Stimulated activated CD8-positive, alpha-beta memory T cell treated with anti-CD3 and anti-CD28 coated beads, Interleukin-12 subunit alpha, Interleukin-12 subunit beta, amount 100 ng/mL, for 1 hour (primary cell): ENCODE results near the gene LARGE1.
"Not testable (repeated sequence)": the region's sequence is repeated elsewhere in the genome, so short reads cannot be mapped to it uniquely, and the experiment has no call there.

Experiments
- DNase-seq: peaks from one replicate; pipeline ENCODE4 v3.0.0-alpha.2; 2020; ENCODE audit warnings: low read depth

LARGE1 gene

GRCh38 chr22:33472462-33473344 lies 447.6 kb downstream of the LARGE1 start:
- no peak for DNase-seq

- DNase-seq: no peak
These were observed 449.8 kb downstream of the LARGE1 start for GRCh38 chr22:33470456-33470855.

- no peak for DNase-seq
These were observed 452.6 kb downstream of the LARGE1 start for GRCh38 chr22:33467620-33468095.

- DNase-seq: no peak
These were observed 453.2 kb downstream of the LARGE1 start for GRCh38 chr22:33467080-33467479.

- DNase-seq: no peak
These were observed 454.7 kb downstream of the LARGE1 start for GRCh38 chr22:33465554-33465953.

- no peak for DNase-seq
These were observed 455.6 kb downstream of the LARGE1 start for GRCh38 chr22:33464698-33465097.

- DNase-seq: no peak
These were observed 458.4 kb downstream of the LARGE1 start for GRCh38 chr22:33461698-33462434.

- not testable (repeated sequence) for DNase-seq
These were observed 459.0 kb downstream of the LARGE1 start for GRCh38 chr22:33461245-33461644.

- DNase-seq: no peak
These were observed 461.1 kb downstream of the LARGE1 start for GRCh38 chr22:33459137-33459536.

- DNase-seq: no peak
These were observed 463.8 kb downstream of the LARGE1 start for GRCh38 chr22:33456511-33456910.

- no peak for DNase-seq
These were observed 465.2 kb downstream of the LARGE1 start for GRCh38 chr22:33455036-33455435.

- DNase-seq: no peak
These were observed 468.3 kb downstream of the LARGE1 start for GRCh38 chr22:33451866-33452469.

- DNase-seq: no peak
These were observed 469.5 kb downstream of the LARGE1 start for GRCh38 chr22:33450756-33451155.

GRCh38 chr22:33447733-33448132 lies 472.5 kb downstream of the LARGE1 start:
- no peak for DNase-seq

- DNase-seq: no peak
These were observed 476.6 kb downstream of the LARGE1 start for GRCh38 chr22:33443683-33444082.

- DNase-seq: no peak
These were observed 479.5 kb downstream of the LARGE1 start for GRCh38 chr22:33440756-33441155.

GRCh38 chr22:33438273-33438672 lies 482.0 kb downstream of the LARGE1 start:
- no peak for DNase-seq

- no peak for DNase-seq
These were observed 489.0 kb downstream of the LARGE1 start for GRCh38 chr22:33431300-33431699.

- DNase-seq: no peak
These were observed 491.0 kb downstream of the LARGE1 start for GRCh38 chr22:33429281-33429680.

- DNase-seq: no peak
These were observed 492.8 kb downstream of the LARGE1 start for GRCh38 chr22:33427461-33427860.

GRCh38 chr22:33426451-33426850 lies 493.8 kb downstream of the LARGE1 start:
- no peak for DNase-seq

- DNase-seq: no peak
These were observed 498.4 kb downstream of the LARGE1 start for GRCh38 chr22:33421859-33422258.

GRCh38 chr22:33418484-33418883 lies 501.8 kb downstream of the LARGE1 start:
- no peak for DNase-seq
